G401 (cell line): ENCODE results near the gene TTC32. TPM values are rescaled to one million over a fixed set of nuclear protein-coding genes. Genes with fewer than 3 reads are reported as not detected.
"Not testable (repeated sequence)": the region's sequence is repeated elsewhere in the genome, so short reads cannot be mapped to it uniquely, and the experiment has no call there.

Experiments
- DNase-seq: peaks from one replicate; pipeline ENCODE4 v3.0.0-alpha.2; 2015; ENCODE audit warnings: low spot score
- in situ Hi-C: cut with HindIII; loops from 2 replicates; pipeline ENCODE4 v1.10.0; 2016; ENCODE audit warnings: low sequenced_read_pairs, mixed read lengths
- total RNA-seq: library from RNA; depleted of rRNA; stranded (reverse); fragments of >200 nt; shearing (Covaris generic); gene quantifications from 2 replicates; pipeline ENCODE4 v1.2.3, GENCODE V29; 2014

Gene TTC32
- total RNA-seq, 1 experiment from 2014 or later, result 9.0 TPM

DNA sequence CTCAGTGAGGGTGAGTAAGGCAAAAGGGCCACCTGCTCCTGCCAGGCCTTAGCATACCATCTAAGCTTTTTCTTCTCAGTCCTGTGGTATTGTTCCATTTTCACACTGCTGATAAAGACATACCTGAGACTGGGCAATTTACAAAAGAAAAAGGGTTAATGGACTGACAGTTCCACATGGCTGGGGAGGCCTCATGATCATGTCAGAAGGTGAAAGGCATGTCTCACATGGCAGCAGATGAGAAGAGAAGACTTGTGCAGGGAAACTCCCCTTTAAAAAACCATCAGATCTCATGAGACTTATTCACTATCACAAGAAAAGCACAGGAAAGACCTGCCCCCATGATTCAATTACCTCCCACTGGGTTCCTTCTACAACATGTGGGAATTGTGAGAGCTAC lies 21.6 kb downstream of the TTC32 start:
- DNase-seq, in situ Hi-C loops: not testable (repeated sequence)

DNA sequence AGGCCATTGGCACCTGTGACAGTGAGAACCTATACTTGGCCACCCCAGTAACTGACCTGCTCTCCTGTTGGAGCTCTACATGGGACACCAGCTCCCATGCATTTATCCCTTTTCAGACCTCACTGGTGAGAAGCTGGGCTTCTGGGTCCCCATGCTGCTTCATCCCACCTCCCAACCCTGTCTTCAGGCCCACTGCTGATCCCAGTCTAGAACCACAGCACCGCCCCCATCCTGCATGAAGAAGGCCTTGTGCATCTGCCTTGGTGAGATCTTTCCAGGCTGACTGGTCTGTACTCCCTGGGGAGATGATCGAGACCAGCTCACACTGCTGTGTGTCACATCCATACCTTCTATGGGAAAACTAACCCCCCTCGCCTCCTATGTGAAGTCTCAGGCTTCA lies 22.7 kb downstream of the TTC32 start:
- DNase-seq, result no peak
- in situ Hi-C loops, result no loop called here

DNA sequence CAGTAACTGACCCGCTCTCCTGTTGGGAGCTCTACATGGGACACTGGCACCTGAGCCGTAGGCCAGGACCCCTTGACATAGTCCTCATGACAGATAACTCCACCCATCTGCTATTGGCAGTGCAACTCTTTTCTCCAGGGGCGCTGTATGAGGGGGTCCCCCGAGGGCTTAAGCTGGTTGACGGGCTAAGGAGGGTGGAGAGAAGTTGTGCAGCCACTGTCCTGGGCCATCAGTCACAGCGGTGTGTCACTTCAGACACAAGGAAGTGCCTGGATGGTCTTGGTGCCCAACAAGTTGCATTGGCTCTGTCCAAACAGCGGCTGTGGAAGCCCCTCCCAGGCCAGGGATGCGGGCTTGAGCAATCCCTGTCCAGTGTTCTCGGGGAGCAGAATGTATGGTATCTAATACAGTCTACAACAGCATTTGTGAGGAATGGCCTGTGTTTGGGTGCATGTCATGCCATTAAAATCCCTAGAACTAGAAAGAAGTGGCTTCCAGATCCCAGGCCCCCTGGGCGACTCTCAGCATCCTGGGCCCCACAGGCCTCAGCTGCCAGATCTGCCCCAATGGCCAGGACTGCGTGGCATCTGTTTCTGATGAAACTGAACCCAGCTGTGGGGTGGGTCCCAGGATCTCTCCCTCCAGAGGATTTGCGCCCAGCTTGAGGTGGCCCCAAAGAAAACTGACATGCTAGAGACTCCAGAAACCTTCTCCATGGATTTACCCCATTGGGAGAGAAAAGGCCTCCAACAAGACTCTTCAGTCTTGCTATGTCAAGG lies 23.3 kb downstream of the TTC32 start:
- no peak for DNase-seq
- in situ Hi-C loops, result no loop called here

DNA sequence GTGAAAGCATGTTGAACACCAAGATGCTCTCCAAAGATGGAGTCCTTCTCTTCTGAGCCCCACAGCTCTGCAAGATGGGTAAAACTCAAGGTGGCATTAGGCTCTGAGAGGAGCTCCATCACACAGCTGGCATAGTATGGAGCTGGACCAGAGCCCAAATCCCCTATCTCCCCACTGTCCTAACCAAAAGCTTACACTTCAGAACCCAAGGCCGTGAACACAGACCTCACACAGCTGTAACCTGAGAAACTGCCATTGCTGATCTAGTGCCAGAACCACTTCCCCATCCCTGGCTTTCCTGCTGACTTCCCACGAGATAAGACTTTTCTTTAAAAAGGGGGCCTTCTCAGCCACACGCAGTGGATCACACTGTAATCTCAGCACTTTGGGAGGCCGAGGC lies 25.0 kb downstream of the TTC32 start:
- DNase-seq, result no peak
- in situ Hi-C loops, result no loop called here

DNA sequence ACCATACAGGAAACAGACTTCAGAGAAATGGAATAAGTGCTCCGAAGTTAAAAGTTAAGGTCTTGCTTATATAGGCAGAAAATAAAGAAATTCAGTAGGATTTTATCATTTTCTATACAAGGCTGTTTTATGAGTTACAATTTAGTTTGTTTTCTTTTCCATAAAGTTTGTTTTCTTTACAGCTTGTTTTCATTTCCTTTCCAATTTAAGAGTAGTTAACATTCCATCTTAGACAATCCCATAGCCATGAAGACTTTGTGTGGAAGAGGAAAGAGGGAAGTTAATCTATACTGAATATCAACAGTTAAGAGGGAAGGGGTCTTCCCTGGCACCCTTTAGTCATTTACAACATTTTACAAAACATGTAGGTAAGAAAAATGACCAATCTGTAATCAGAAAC lies 26.5 kb downstream of the TTC32 start:
- no peak for DNase-seq
- in situ Hi-C loops, result no loop called here

DNA sequence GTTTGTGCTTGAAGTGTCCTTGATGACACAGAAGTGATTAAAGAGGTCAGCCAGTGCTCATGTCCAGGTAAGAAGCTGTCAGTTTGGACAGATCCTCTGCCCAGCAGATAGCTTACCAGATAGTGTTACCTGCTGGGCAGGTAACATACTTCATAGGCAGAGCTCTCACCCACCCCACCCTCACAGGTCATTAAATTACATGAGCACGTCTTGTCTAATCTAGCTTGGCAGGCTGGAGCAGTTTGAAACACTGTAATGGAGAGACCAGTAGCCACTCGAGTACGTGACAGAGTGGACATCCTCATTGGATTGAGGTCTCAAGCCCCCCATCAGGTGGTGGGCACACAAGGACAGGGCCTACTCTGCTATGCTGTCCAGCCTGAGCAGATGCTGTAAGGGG lies 27.1 kb downstream of the TTC32 start:
- in situ Hi-C loops, result no loop called here
- no peak for DNase-seq

DNA sequence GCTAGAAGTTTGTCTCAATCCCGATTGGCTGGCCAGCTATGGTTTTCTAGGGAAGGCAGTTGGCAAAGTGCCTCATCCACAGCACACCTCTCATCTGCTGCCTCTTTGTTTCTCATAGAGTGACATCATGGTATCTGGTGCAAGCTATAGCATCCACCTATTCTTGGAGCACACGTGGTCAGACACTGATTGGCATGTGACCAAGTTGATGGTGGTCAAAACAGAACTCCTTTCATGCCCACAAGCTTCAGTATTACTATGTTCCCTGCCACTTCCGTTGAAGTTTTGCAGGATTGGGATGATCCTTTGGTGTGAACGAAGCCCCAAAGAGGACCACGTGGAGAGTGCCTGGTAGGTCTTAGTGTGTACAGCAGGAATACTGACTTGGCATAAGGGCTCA lies 28.8 kb downstream of the TTC32 start:
- in situ Hi-C loops, result no loop called here
- no peak for DNase-seq

DNA sequence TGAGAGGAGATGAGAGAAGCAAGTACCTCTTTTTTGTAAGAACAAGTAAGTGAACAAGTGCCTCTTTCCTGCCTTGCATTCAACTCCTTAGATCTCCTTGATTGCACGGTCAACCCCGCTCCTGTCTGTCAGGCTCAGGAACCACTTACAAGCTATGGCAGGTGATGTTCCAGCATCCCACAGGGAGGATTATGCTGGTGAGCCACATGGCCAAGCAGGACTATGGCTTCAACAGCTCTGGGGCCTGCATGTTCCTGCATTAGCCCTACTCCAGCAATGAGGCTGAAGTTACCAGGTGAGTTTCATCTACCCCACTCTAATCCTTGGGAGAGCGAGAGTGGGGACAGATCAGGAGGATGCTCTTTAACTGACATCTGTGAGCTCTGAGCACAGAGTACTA lies 29.5 kb downstream of the TTC32 start:
- in situ Hi-C loops, result no loop called here
- no peak for DNase-seq

DNA sequence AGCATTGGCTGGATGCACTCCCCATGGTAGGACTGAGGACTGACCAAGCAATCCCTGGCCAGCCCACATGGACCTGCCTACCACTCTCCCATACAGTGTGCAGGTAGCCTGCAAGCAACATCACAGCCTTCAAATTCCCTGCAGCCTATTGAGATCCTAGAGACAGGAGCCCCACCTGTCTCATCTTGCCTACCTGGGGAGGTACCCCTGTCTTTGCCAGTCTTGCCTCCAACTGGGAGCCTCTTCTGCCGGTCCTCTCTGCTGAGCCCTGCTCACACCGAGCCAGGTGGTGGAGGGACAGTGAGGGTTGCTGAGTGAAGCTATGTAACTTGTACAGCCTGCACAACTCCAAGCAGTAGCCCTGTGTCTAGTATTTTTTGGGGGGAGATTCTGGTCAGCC lies 29.9 kb downstream of the TTC32 start:
- no peak for DNase-seq
- in situ Hi-C loops, result no loop called here

DNA sequence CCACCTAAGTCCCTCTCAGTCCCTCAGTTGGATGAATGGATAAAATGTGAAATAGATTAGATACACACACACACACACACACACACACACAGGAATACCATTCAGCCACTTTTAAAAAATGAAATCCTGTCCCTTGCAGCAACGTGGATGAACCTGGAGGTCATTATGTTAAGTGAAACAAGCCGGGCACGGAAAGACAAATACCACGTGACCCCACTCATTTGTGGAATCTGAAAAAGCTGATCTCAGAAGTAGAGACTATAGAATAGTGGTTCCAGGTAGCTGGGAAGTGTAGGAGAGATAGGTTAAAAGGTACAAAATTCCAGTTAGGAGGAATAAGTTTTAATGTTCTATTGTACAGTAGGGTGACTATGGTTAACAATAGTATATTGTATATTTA lies 31.0 kb downstream of the TTC32 start:
- in situ Hi-C loops, result no loop called here
- no peak for DNase-seq

DNA sequence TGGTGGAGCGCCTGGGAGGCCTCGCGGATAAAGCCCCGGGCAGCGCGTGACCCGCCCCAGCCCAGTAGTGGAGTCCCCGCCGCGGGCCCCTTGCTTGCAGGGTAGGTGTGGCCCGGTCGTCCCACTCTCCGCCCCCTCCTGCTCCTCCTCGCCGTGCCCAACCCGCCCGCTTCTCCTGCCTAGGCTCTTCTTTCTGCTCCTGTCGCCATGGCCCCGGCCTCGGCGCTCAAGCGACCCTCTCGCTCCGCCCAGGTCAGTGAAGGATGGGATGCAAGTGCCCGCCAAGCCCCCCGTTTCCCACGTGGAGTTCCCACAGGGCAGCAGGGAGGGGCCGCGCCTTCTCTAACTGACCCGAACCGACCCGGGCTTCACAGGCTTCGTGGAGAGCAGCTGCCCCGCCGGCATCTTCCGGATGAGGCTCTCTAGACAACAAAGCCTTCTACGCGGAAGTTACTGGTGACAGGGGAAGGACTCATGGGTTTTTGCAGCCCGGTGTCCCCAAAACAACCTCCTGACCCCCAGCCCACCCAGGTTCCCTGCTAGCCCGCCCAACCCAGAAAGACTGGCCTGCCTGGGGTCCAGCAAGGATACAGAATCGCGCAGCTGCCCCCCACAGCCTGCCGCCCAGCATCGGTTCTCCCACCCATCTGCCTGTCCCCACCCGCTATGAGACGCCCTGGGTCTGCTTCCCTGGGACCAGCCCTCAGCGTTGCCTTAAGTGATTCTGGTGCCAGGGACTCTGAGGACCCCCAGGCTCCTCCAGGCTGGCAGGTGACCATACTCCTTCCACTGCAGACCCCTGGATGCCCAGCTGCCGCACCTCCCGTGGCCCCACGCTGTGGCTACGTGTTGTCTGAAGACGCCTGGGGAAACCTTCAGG lies 32.8 kb downstream of the TTC32 start:
- in situ Hi-C loops, result no loop called here
- DNase-seq, result no peak

DNA sequence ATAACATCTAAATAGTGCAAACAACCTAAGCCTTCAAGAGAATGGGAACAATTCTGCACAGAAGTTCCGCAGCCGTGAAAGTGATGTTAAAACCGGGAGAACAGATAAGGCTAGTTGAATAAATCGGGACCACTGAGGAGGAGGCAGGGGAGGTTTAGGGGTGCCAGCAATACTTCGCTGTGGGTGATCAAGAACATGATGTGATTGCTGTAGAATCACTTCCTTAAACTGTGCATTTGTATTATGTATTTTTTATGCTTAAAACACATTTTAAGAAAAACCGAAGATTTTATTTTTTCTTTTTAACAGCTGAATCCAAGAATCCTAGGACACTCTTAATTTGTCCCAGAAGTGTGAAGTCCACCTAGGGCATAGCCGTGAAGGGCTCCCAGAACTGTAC lies 33.6 kb downstream of the TTC32 start:
- DNase-seq, result no peak
- in situ Hi-C loops, result no loop called here

DNA sequence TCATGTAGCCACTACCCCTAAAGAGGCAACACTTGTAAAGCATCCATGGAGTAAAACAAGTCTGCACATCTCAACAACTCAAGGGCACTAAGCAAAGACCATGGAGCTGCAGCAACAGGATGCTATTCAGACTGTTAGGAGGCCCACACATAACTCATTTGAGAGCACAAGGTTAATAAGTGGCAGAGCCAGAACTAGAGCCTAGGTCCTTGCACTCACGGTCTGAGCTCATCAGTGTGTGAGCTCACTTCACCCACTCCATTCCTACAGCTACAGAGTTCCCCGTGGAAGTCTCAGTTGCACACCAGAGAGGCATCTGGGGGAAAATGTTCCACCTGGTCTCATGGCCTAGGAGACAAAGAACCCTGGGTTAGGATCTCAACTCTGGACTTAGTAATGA lies 35.0 kb downstream of the TTC32 start:
- no peak for DNase-seq
- in situ Hi-C loops, result no loop called here

DNA sequence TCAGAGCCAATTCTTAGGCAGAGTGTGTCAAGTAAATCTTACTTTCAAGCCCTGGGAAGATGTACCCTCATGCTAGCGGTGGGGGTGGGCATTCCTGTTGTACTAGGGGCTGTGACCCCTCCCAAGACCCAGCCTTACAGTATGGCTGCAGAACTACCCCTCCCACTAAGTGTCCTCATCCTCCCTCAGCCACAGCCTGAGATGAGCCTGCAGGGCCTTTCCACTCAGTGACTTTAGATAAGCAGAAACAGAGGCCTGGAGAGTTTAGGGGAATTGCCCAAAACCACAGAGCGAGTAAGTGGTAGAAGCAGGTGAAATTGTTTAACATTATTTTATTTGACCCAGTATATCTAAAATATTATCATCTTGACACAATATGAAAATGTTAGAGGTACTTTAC lies 36.6 kb downstream of the TTC32 start:
- in situ Hi-C loops, result no loop called here
- no peak for DNase-seq

DNA sequence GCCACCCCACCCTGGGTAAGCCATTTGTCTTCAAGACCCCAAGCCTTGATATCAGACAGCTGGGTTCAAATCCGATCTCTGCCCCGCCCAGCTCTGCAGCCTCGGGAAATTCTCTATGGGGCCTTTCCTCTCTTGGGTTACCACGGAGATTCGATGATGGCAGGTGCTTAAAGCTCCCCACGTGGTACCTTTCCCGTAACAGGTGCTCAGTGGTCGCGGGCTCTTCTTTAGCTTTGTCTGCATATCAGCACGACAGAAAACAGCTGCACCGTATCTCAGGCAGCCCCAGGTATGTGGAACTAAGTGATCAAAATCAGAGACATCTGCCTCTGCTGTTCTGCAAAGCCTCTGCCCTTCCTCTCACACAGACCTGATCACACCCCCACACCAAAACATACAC lies 37.4 kb downstream of the TTC32 start:
- in situ Hi-C loops, result no loop called here
- DNase-seq, result no peak

DNA sequence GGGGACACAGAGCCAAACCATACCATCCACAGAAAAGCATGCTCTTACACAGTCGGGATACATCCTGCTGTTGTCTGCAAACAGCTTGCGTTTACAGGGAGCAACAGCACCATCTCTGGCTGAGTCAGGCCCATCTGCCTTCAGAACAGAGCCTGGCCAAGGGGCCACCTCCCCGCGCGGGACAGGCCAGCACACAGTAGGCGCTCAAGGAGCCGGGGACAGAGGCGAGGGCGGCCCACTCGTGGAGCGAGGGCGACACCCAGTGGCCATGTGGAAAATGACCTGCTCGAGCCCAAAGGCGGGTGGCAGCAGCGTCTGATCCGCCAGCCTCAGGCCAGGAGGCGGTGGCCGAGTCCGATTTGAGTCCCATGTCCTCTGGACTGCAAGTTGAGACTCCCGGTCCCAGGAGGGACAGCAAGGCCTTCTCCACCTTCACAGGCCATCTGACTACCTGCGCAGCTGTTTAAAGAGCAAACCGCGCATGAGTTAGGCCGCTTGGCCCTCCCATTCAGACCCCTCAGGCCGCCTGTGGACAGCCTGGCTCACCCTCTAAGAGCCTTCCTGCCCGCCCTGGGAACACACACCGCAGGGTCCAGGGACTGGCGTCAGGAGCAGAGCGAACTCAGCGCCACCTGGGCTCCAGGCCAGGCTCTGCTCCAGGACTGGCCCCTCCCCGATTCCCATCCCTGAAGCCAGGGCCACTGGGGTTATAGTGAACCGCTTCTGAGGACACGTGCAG lies 38.3 kb downstream of the TTC32 start:
- peak; percentile 57 for DNase-seq
- in situ Hi-C loops, result no loop called here

DNA sequence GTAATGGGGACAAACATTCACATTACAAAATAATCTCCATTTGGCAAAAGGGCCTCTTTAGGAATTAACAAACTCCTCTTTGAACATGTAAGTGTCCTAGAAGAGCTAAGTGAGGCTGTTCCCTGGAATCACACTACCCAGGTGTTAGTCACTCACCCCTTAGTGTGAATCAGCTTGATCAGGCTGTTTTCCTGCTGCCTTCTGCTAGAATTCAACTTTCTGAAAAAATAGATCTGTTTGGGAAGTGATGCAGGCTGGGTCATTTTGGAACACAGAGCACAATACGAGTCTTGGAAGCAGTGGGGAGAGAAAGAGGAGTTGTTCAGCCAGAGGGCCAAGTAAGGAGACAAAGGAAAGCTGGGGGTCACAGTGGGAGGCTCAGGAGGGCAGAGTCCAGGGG lies 40.0 kb downstream of the TTC32 start:
- no peak for DNase-seq
- in situ Hi-C loops, result no loop called here

DNA sequence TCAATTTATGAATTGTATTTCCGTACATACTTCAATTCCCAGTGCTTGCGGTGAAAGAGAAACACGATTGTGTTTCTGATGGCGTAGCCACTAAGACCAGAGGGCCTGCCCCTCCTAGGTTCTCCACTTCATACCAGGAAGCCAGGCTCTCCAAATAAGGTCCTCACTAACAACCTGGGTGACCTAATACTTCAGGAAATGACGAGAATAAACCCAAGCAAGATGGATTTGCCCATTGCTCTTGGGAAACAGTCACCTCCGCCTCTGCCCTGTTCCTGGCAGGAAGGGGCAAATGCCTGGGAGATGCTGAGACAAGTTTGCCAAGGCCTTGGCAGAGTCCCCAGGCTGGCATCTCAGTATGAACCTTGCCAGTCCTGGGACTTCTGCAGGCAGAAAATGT lies 41.8 kb downstream of the TTC32 start:
- in situ Hi-C loops, result no loop called here

DNA sequence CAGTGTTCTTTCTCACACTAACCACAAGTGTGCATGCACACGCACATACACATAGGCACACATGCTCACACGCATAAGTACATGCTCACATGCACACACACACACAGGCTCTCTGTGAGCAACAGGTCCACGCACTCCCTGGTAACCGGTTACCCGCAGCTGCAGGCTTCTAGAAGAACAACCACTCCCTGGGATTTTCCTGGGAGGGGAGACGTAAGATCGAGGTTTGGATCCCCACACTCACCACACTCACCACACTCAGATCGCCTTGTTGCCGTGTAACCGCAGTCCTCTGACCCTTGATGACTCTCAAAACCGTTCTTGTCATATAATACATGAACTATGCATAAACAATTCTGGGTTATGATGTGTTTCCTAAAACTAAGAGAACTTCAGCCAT lies 42.2 kb downstream of the TTC32 start:
- in situ Hi-C loops, result no loop called here
- no peak for DNase-seq

More for the DNA sequence above, 41.8 kb downstream of the TTC32 start:
- peak; percentile 30 for DNase-seq

DNA sequence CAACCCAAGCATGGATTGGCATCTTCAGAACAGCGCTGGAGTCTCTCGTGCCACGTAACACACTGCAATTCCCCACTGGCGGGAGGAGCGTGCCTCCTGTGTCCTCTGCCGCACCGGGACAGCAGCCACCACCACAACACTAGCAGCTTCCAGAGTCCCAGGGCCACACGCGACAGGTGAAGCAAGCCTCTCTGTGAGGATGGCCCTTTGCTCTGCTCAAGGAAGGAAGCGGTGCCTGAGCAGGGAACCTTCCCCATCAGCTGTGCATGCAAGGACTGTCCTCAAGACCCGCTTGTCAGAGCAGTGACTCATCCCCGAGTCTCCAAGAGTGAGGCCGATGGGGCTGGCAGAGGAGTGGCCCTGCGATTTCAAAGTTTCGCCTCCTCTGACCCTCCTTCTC lies 44.0 kb downstream of the TTC32 start:
- in situ Hi-C loops, result no loop called here
- no peak for DNase-seq
